Heart right ventricle (tissue), 16 donors: ENCODE data around the gene TTLL4. TPM values are rescaled to one million over a fixed set of nuclear protein-coding genes. Genes with fewer than 3 reads are reported as not detected.

Experiments used
- ATAC-seq, 8 donors: fragments of 200-7000 bp; cut with Tn5 transposase; one replicate each; pipeline ENCODE4 v1.9.1; 2020; ENCODE audit warnings: mild to moderate bottlenecking in 8 of 8, moderate library complexity in 8 of 8, moderate number of reproducible peaks in 1 of 8
- DNase-seq, 2 donors: peaks; one replicate each; pipeline ENCODE4 v3.0.0-alpha.2; 2020
- H3K27ac ChIP-seq, 10 donors: fragments of 200-600 bp; sonication (generic) in 2 of 10; one replicate each; pipeline versions ENCODE4 v1.5.0 to v1.8.0; 2020 to 2022; ENCODE audit warnings: mild to moderate bottlenecking in 3 of 10
- H3K27me3 ChIP-seq, 7 donors: fragments of 200-600 bp; one replicate each; pipeline ENCODE4 v1.8.0; 2021 to 2022; ENCODE audit warnings: mild to moderate bottlenecking in 2 of 7
- H3K36me3 ChIP-seq, 9 donors: fragments of 200-600 bp; sonication (generic) in 1 of 9; one replicate each; pipeline versions ENCODE4 v1.5.0 to v1.8.0; 2020 to 2022; ENCODE audit warnings: mild to moderate bottlenecking in 2 of 9
- H3K4me1 ChIP-seq, 9 donors: fragments of 200-600 bp; sonication (generic) in 1 of 9; one replicate each; pipeline versions ENCODE4 v1.5.0 to v1.8.0; 2020 to 2022; ENCODE audit warnings: mild to moderate bottlenecking in 4 of 9
- H3K4me3 ChIP-seq, 10 donors: fragments of 200-600 bp; sonication (generic) in 2 of 10; one replicate each; pipeline versions ENCODE4 v1.5.0 to v1.8.0; 2020 to 2022; ENCODE audit warnings: mild to moderate bottlenecking in 7 of 10, moderate library complexity in 2 of 10
- H3K9me3 ChIP-seq, 11 donors: fragments of 200-600 bp in 10 of 11; sonication (generic) in 2 of 11; one replicate each; pipeline versions ENCODE4 v1.5.0 to v1.8.0; 2013 to 2022; ENCODE audit warnings: mild to moderate bottlenecking in 2 of 11, control low read depth in 1 of 11, moderate library complexity in 1 of 11
- CTCF ChIP-seq, 9 donors: fragments of 200-600 bp; sonication (generic) in 2 of 9; IDR thresholded peaks; one replicate each; pipeline versions ENCODE4 v1.5.0 to v1.8.0; 2021 to 2022; ENCODE audit warnings: antibody characterized with exemption in 9 of 9, mild to moderate bottlenecking in 5 of 9, moderate library complexity in 1 of 9
- WGBS, 2 donors: extraction: QIAGEN DNeasy Blood & Tissue Kit; methylation state at CpG; one replicate each; pipeline ENCODE4 v1.1.7; 2013; ENCODE audit warnings: inconsistent platforms in 1 of 2; 5-methylcytosine and 5-hydroxymethylcytosine counted together
- intact Hi-C, 10 donors: fragments of 100-400 bp; cut with DNase I; formaldehyde crosslinking; loops; one replicate each; pipeline versions ENCODE4 v1.11.1 to v1.14.2; 2022
- polyA plus RNA-seq, 2 donors: library from polyadenylated mRNA; stranded (reverse); fragments of 200-250 nt; gene quantifications; one replicate each; pipeline ENCODE4 v1.2.3, GENCODE V29; 2013
- total RNA-seq, 10 donors: library from RNA; stranded (reverse); fragmentation: NEBNext Ultra II Directional in 3 of 10; extraction: Animal tissue kit (Norgen Biotek cat#: 25700) in 3 of 10; gene quantifications; one replicate each; pipeline versions ENCODE4 v1.2.1 to v1.2.4, GENCODE V29; 2021 to 2023
- donor health status: Arrhythmogenic right ventricular cardiomyopathy.
- donor health status: ischemic (EF 13 %, LVEDD 7.1; RV severe dilation, severe dysfunction).
- donor health status: healthy with polysubstance abuse.
- donor health status: DM: no; HTN: yes; CAD: no.
- donor health status: DM: no; HTN: no; CAD: no.
- donor health status: ischemic (EF 25% LVEDD 6.9; RV normal size, moderate dysfunction).
- donor health status: ischemic (EF 25% LVEDD 5.7; RV mildly dilated, moderate dysfunction).
- donor health status: healthy.
- donor health status: DM: yes; HTN: yes; CAD: no.
- donor health status: Ischemic cardiomyopathy.
- donor health status: ischemic (EF 35%, LVEDD 5.7; RV mildly dilated, moderate dysfunction).
- donor health status: nonischemic (EF 11% LVEDD 7.7; RV severe dilation, severe dysfunction).
- donor health status: DM: yes; HTN: yes; CAD: no.
- donor health status: PGD.
- donor health status: ischemic (EF 29% LVEDD 5.4; RV normal size, mild dysfunction).
- donor health status: nonischemic (EF 23%, LVEDD 6.1; RV moderate dilation, normal function).

Gene TTLL4
- total and polyA plus RNA-seq, 12 donors, result 4.3 to 10.3 (median 6.6) TPM

GRCh38 chr2:218773881-218774280 lies 63.2 kb downstream of the TTLL4 start:
- no peak for DNase-seq
- intact Hi-C loops, result no loop called here
- Histone ChIP-seq H3K36me3 (no peaks in the 10 kb centered on the region), H3K4me3 (no peak overlapping the region), H3K4me1 (no peaks in the 10 kb centered on the region), H3K27ac (no peak overlapping the region), H3K9me3 (peaks cover 0 to 15% (median 0%) of the 10 kb centered on the region in 11 donors), H3K27me3 (no peaks in the 10 kb centered on the region)
- 99 to 100% methylated on average over 2 of the region's 2 CpGs for WGBS, 2 donors
- no peak for ATAC-seq
- no peak for TF ChIP-seq CTCF (IDR thresholded peaks at IDR 0.05)

- intact Hi-C loops, result no loop called here
Measured at GRCh38 chr2:218776488-218776887, 65.9 kb downstream of the TTLL4 start.

GRCh38 chr2:218777276-218777990 lies 66.8 kb downstream of the TTLL4 start:
- no peaks in the 10 kb centered on the region for H3K36me3 ChIP-seq
- H3K9me3 ChIP-seq, result peaks cover 0 to 15% (median 0%) of the 10 kb centered on the region in 11 donors
- no peak overlapping the region for H3K4me3 ChIP-seq
- no peak overlapping the region for H3K27ac ChIP-seq
- ATAC-seq, result no peak
- WGBS, 2 donors, result 90 to 95% methylated on average over 9 of the region's 9 CpGs
- no peak for DNase-seq
- peaks cover 0 to 21% (median 0%) of the 10 kb centered on the region in 7 donors for H3K27me3 ChIP-seq
- no peak for TF ChIP-seq CTCF (IDR thresholded peaks at IDR 0.05)
- peaks cover 0 to 13% (median 10%) of the 10 kb centered on the region in 9 donors for H3K4me1 ChIP-seq
- intact Hi-C loops, result no loop called here

More at GRCh38 chr2:218776488-218776887, 65.9 kb downstream of the TTLL4 start:
- TF ChIP-seq CTCF (IDR thresholded peaks at IDR 0.05), result no peak
- Histone ChIP-seq H3K4me3 (no peak overlapping the region), H3K27me3 (peaks cover 0 to 11% (median 0%) of the 10 kb centered on the region in 7 donors), H3K9me3 (peaks cover 0 to 15% (median 0%) of the 10 kb centered on the region in 11 donors), H3K36me3 (no peaks in the 10 kb centered on the region), H3K27ac (no peak overlapping the region), H3K4me1 (peaks cover 0 to 9% (median 6%) of the 10 kb centered on the region in 9 donors)
- ATAC-seq, result no peak
- WGBS, 2 donors, result 100% methylated on average over 1 of the region's 1 CpG
- no peak for DNase-seq

GRCh38 chr2:218780046-218780445 lies 69.4 kb downstream of the TTLL4 start:
- no peak overlapping the region for H3K27ac ChIP-seq
- ATAC-seq (no peak), DNase-seq (no peak)
- H3K27me3 ChIP-seq, result peaks cover 0 to 30% (median 0%) of the 10 kb centered on the region in 7 donors
- no peak overlapping the region for H3K4me3 ChIP-seq
- WGBS, 2 donors, result 81 to 94% methylated on average over 2 of the region's 2 CpGs
- intact Hi-C loops, result loop anchor here in 1 of 10 donors (10.0 kb wide), 1 partner anchor 65 kb away; the partner anchor contains the start of gene TTLL4
- no peak for TF ChIP-seq CTCF (IDR thresholded peaks at IDR 0.05)
- peaks cover 0 to 15% (median 0%) of the 10 kb centered on the region in 11 donors for H3K9me3 ChIP-seq
- peaks cover 0 to 28% (median 10%) of the 10 kb centered on the region in 9 donors for H3K4me1 ChIP-seq
- H3K36me3 ChIP-seq, result no peaks in the 10 kb centered on the region
